HCT116 (cell line): ENCODE measurements around the gene TACC3. TPM values are rescaled to one million over a fixed set of nuclear protein-coding genes. Genes with fewer than 3 reads are reported as not detected.

ENCODE experiments used
- ATAC-seq: fragments of 200-7000 bp; cut with Tn5 transposase; 2 replicates; pipeline ENCODE4 v1.9.1; 2020; ENCODE audit warnings: mild to moderate bottlenecking, moderate library complexity
- BruUV-seq: library from RNA; stranded (reverse); fragments of 400-500 nt; replicated peaks from 2 replicates; lab custom pipeline; 2021; lab: Mats Ljungman, UMichigan
- CTCF ChIA-PET: fragments of 300-600 bp; sonication (Branson Sonifier 250); formaldehyde crosslinking; loops from one replicate; lab custom pipeline; 2021; ENCODE audit warnings: antibody characterized with exemption; lab: Charles Lee
- POLR2A ChIA-PET: fragments of 300-600, 350-600 bp; sonication (Branson Sonifier 250); formaldehyde crosslinking; loops from one replicate; lab custom pipeline; 2021; ENCODE audit warnings: antibody characterized with exemption; lab: Charles Lee
- RAD21 ChIA-PET, 2 experiments: fragments of 300-600 bp; sonication (Branson Sonifier 250); formaldehyde crosslinking; loops; one replicate each; lab custom pipeline; 2023; ENCODE audit warnings: low total read pairs in 2 of 2; ENCODE audit not compliant: uncharacterized antibody in 2 of 2, unreplicated experiment in 2 of 2, low non-redundant PET in 1 of 2; lab: Charles Lee
- DNase-seq: peaks from one replicate; pipeline ENCODE4 v3.0.0-alpha.2; 2010; ENCODE audit warnings: low read depth, low spot score
- H2AFZ ChIP-seq: fragments of 200-600 bp; shearing (Covaris generic), sonication (generic); 2 replicates; pipeline ENCODE4 v1.6.1; 2017; ENCODE audit warnings: low read depth, mixed run types, mixed read lengths, antibody characterized with exemption, low read length; ENCODE audit not compliant: poor library complexity, severe bottlenecking
- H3K27ac ChIP-seq: 2 replicates; pipeline ENCODE4 v1.5.1; 2012; ENCODE audit warnings: low read depth, low read length
- H3K27me3 ChIP-seq: fragments of 200-600 bp; sonication (generic); 2 replicates; pipeline ENCODE4 v1.6.1; 2016; ENCODE audit warnings: mixed run types, low read length, mixed read lengths; ENCODE audit not compliant: insufficient read depth
- H3K36me3 ChIP-seq, 2 experiments: fragments of 200-500 bp in 1 of 2; fragments of 200-600 bp in 1 of 2; sonication (Bioruptor generic) in 1 of 2; sonication (generic) in 1 of 2; 2 replicates each; pipeline versions ENCODE4 v1.5.1 to v1.6.1; 2014 to 2016; ENCODE audit warnings: low read length in 2 of 2, inconsistent platforms in 1 of 2, mixed read lengths in 1 of 2, mixed run types in 1 of 2; ENCODE audit not compliant: insufficient read depth in 2 of 2, control insufficient read depth in 1 of 2
- H3K4me1 ChIP-seq, 2 experiments: fragments of 200-600 bp in 1 of 2; sonication (generic) in 1 of 2; 2 replicates each; pipeline versions ENCODE4 v1.5.1 to v1.6.1; 2012 to 2017; ENCODE audit warnings: low read length in 2 of 2, inconsistent platforms in 1 of 2, mild to moderate bottlenecking in 1 of 2, mixed read lengths in 1 of 2, mixed run types in 1 of 2, moderate library complexity in 1 of 2; ENCODE audit not compliant: insufficient read depth in 2 of 2, control insufficient read depth in 1 of 2
- H3K4me2 ChIP-seq: fragments of 200-600 bp; sonication (generic); 2 replicates; pipeline ENCODE4 v1.6.1; 2017; ENCODE audit warnings: mixed run types, low read length, mixed read lengths
- H3K4me3 ChIP-seq, 2 experiments: fragments of 200-600 bp in 1 of 2; sonication (generic) in 1 of 2; replicated peaks in 1 of 2; 2 replicates each; pipeline ENCODE4 v1.5.1; 2011 to 2016; ENCODE audit warnings: low read length in 2 of 2, control low read depth in 1 of 2, low read depth in 1 of 2, mild to moderate bottlenecking in 1 of 2, mixed read lengths in 1 of 2, mixed run types in 1 of 2
- H3K79me2 ChIP-seq: fragments of 200-600 bp; sonication (generic); 2 replicates; pipeline ENCODE4 v1.6.1; 2017; ENCODE audit warnings: mild to moderate bottlenecking, mixed run types, low read length, moderate library complexity, mixed read lengths; ENCODE audit not compliant: insufficient read depth
- H3K9ac ChIP-seq: fragments of 200-600 bp; sonication (generic); 2 replicates; pipeline ENCODE4 v1.6.1; 2016; ENCODE audit warnings: low read length, mixed read lengths
- H3K9me2 ChIP-seq: fragments of 200-600 bp; sonication (generic), shearing (Covaris generic); 2 replicates; pipeline ENCODE4 v1.6.1; 2017; ENCODE audit warnings: mixed run types, mild to moderate bottlenecking, moderate library complexity; ENCODE audit not compliant: insufficient read depth
- H3K9me3 ChIP-seq, 2 experiments: fragments of 200-500 bp in 1 of 2; fragments of 200-600 bp in 1 of 2; sonication (Bioruptor generic) in 1 of 2; sonication (generic) in 1 of 2; 2 replicates each; pipeline ENCODE4 v1.6.1; 2014 to 2017; ENCODE audit warnings: low read length in 2 of 2, mixed read lengths in 2 of 2, inconsistent platforms in 1 of 2, low read depth in 1 of 2, mild to moderate bottlenecking in 1 of 2, mixed run types in 1 of 2, moderate library complexity in 1 of 2; ENCODE audit not compliant: control insufficient read depth in 1 of 2, insufficient read depth in 1 of 2
- H4K20me1 ChIP-seq: fragments of 200-600 bp; sonication (generic), shearing (Covaris generic); 2 replicates; pipeline ENCODE4 v1.6.1; 2017; ENCODE audit warnings: mixed run types, mild to moderate bottlenecking, moderate library complexity; ENCODE audit not compliant: insufficient read depth
- CEBPB ChIP-seq: IDR thresholded peaks from 2 replicates; pipeline ENCODE4 v1.6.1; 2012; ENCODE audit warnings: low read depth
- CTCF ChIP-seq, 3 experiments: fragments of 200-600 bp in 1 of 3; sonication (generic) in 1 of 3; IDR thresholded peaks in 2 of 3; conservative IDR thresholded peaks in 1 of 3; 2 replicates each; pipeline ENCODE4 v1.5.1; 2012 to 2017; ENCODE audit warnings: low read depth in 2 of 3, low read length in 2 of 3, antibody characterized with exemption in 1 of 3, borderline replicate concordance in 1 of 3, control low read depth in 1 of 3, mild to moderate bottlenecking in 1 of 3, mixed read lengths in 1 of 3, mixed run types in 1 of 3, moderate library complexity in 1 of 3; ENCODE audit not compliant: insufficient read depth in 1 of 3
- EZH2 ChIP-seq: fragments of 200-600 bp; sonication (generic); IDR thresholded peaks from 2 replicates; pipeline ENCODE4 v1.6.1; 2017; ENCODE audit warnings: antibody characterized with exemption, mixed run types
- EZH2phosphoT487 ChIP-seq: fragments of 200-600 bp; IDR thresholded peaks from 2 replicates; pipeline ENCODE4 v1.6.1; 2018; ENCODE audit warnings: antibody characterized with exemption, borderline replicate concordance
- REST ChIP-seq: IDR thresholded peaks from 2 replicates; pipeline ENCODE4 v1.6.1; 2012; ENCODE audit warnings: low read depth
- SRF ChIP-seq: IDR thresholded peaks from 2 replicates; pipeline ENCODE4 v1.6.1; 2012; ENCODE audit warnings: low read depth
- TCF7L2 ChIP-seq: IDR thresholded peaks from 2 replicates; pipeline ENCODE4 v1.7.0; 2011; ENCODE audit warnings: borderline replicate concordance, inconsistent platforms; ENCODE audit not compliant: insufficient read depth, insufficient read length; ENCODE audit errors: extremely low read depth
- YY1 ChIP-seq: IDR thresholded peaks from 2 replicates; pipeline ENCODE4 v1.6.1; 2011; ENCODE audit warnings: low read length, low read depth, moderate library complexity, mild to moderate bottlenecking; ENCODE audit not compliant: insufficient replicate concordance; ENCODE audit errors: extremely low read depth
- ZFX ChIP-seq: fragments of 450-650 bp; IDR thresholded peaks from 2 replicates; pipeline ENCODE4 v1.6.1; 2017
- ZNF274 ChIP-seq: fragments of 200-500 bp; sonication (Bioruptor generic); IDR thresholded peaks from 2 replicates; pipeline ENCODE4 v1.6.1; 2014; ENCODE audit warnings: mild to moderate bottlenecking, low read depth, low read length, inconsistent platforms
- intact Hi-C: fragments of 100-400 bp; cut with micrococcal nuclease; formaldehyde crosslinking; loops from 2 replicates; pipeline ENCODE4 v1.10.0; 2022
- total RNA-seq: library from RNA; stranded (reverse); gene quantifications from one replicate; pipeline ENCODE4 v1.2.1, GENCODE V29; 2021; ENCODE audit not compliant: unreplicated experiment
- TF ChIP-seq, protein P1 (sequence below): IDR thresholded peaks from 2 replicates; pipeline ENCODE4 v1.6.1; 2011; ENCODE audit warnings: mild to moderate bottlenecking, low read length, moderate library complexity; ENCODE audit not compliant: insufficient replicate concordance; ENCODE audit errors: extremely low read depth
- TF ChIP-seq, protein P2 (sequence below): IDR thresholded peaks from 2 replicates; pipeline ENCODE4 v1.6.1; 2012

The TACC3 gene
- total RNA-seq, 1 experiment from 2014 or later, result 106 TPM

GRCh38 chr4:1725521-1725920, 4.2 kb downstream of the TACC3 start:
- H4K20me1 ChIP-seq, result no peaks in the 10 kb centered on the region; the same call in 1 of the 2 replicates
- ATAC-seq, result no peak
- TF ChIP-seq ZFX (no peak), EZH2phosphoT487 (no peak), YY1 (no peak), ZNF274 (no peak), SRF (no peak), CEBPB (no peak), TCF7L2 (no peak), EZH2 (no peak), REST (no peak), CTCF (IDR thresholded peaks at IDR 0.05 in 2 of 3, conservative IDR thresholded peaks at IDR 0.05 in 1 of 3; ENCODE audit: borderline replicate concordance in 1 of 3, insufficient read depth in 1 of 3, low read depth in 2 of 3, low read length in 2 of 3) (no peak)
- TF ChIP-seq, protein P1, sequence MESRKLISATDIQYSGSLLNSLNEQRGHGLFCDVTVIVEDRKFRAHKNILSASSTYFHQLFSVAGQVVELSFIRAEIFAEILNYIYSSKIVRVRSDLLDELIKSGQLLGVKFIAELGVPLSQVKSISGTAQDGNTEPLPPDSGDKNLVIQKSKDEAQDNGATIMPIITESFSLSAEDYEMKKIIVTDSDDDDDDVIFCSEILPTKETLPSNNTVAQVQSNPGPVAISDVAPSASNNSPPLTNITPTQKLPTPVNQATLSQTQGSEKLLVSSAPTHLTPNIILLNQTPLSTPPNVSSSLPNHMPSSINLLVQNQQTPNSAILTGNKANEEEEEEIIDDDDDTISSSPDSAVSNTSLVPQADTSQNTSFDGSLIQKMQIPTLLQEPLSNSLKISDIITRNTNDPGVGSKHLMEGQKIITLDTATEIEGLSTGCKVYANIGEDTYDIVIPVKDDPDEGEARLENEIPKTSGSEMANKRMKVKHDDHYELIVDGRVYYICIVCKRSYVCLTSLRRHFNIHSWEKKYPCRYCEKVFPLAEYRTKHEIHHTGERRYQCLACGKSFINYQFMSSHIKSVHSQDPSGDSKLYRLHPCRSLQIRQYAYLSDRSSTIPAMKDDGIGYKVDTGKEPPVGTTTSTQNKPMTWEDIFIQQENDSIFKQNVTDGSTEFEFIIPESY, result no peak
- TF ChIP-seq, protein P2, sequence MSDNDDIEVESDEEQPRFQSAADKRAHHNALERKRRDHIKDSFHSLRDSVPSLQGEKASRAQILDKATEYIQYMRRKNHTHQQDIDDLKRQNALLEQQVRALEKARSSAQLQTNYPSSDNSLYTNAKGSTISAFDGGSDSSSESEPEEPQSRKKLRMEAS, result no peak
- TF ChIP-seq, all 23 proteins: peak for 0
- H3K9me2 ChIP-seq, result no peaks in the 10 kb centered on the region
- ChIA-PET POLR2A (interaction anchor here (1.5 kb wide), 1 partner anchor 32 kb away, joined by 6 read pairs; no protein-coding TSS in a partner anchor), RAD21 (no interaction called here), CTCF (interaction anchor here (1.2 to 4.6 kb wide), 2 partner anchors 32 to 96 kb away, joined by 3 to 26 read pairs; no protein-coding TSS in a partner anchor)
- H3K4me2 ChIP-seq, result no peak overlapping the region
- DNase-seq, result no peak
- peaks cover 19 to 67% of the 10 kb centered on the region in 2 experiments for H3K36me3 ChIP-seq
- no peak overlapping the region for H3K4me3 ChIP-seq
- peak overlapping the region; percentile 74; the same call in 1 of the 2 replicates for H3K27ac ChIP-seq
- H3K27me3 ChIP-seq, result no peaks in the 10 kb centered on the region
- peaks cover 91% of the 10 kb centered on the region for H3K79me2 ChIP-seq
- H3K4me1 ChIP-seq, result peaks cover 22 to 37% of the 10 kb centered on the region in 2 experiments
- intact Hi-C loops, result no loop called here
- H3K9me3 ChIP-seq, result no peaks in the 10 kb centered on the region
- H2AFZ ChIP-seq, result no peak overlapping the region
- no peak overlapping the region for H3K9ac ChIP-seq
- BruUV-seq, result no TSS peak
